NCI-H2227 (cell line): ENCODE measurements around the gene KCNQ1.

Source experiments
- DNase-seq: peaks from one replicate; lab custom pipeline; 2025; ENCODE audit not compliant: unreplicated experiment; lab: John Stamatoyannopoulos, UW

The KCNQ1 gene

GRCh38 chr11:2755071-2755470 is 310.3 kb downstream of the KCNQ1 start:
- no peak for DNase-seq

GRCh38 chr11:2758751-2759150 is 313.9 kb downstream of the KCNQ1 start:
- no peak for DNase-seq

GRCh38 chr11:2759228-2760195 is 314.7 kb downstream of the KCNQ1 start:
- DNase-seq = no peak

GRCh38 chr11:2760196-2760871 is 315.5 kb downstream of the KCNQ1 start:
- no peak for DNase-seq

- no peak for DNase-seq
These were observed 316.6 kb downstream of the KCNQ1 start for GRCh38 chr11:2761131-2762030.

- DNase-seq = no peak
These were observed 317.2 kb downstream of the KCNQ1 start for GRCh38 chr11:2762031-2762380.

GRCh38 chr11:2762451-2762850 is 317.6 kb downstream of the KCNQ1 start:
- no peak for DNase-seq

- DNase-seq = no peak
These were observed 319.2 kb downstream of the KCNQ1 start for GRCh38 chr11:2763984-2764383.

GRCh38 chr11:2765491-2765890 is 320.7 kb downstream of the KCNQ1 start:
- no peak for DNase-seq

- DNase-seq = no peak
These were observed 321.4 kb downstream of the KCNQ1 start for GRCh38 chr11:2766166-2766565.

- DNase-seq = no peak
These were observed 322.3 kb downstream of the KCNQ1 start for GRCh38 chr11:2767071-2767470.

- DNase-seq = no peak
These were observed 323.0 kb downstream of the KCNQ1 start for GRCh38 chr11:2767801-2768200.

- no peak for DNase-seq
These were observed 323.9 kb downstream of the KCNQ1 start for GRCh38 chr11:2768471-2769408.

GRCh38 chr11:2769409-2770095 is 324.7 kb downstream of the KCNQ1 start:
- no peak for DNase-seq

GRCh38 chr11:2770096-2770751 is 325.4 kb downstream of the KCNQ1 start:
- no peak for DNase-seq

- no peak for DNase-seq
These were observed 326.0 kb downstream of the KCNQ1 start for GRCh38 chr11:2770761-2771301.

- no peak for DNase-seq
These were observed 327.1 kb downstream of the KCNQ1 start for GRCh38 chr11:2771758-2772466.

GRCh38 chr11:2772544-2773031 is 327.8 kb downstream of the KCNQ1 start:
- no peak for DNase-seq
